ENCODE results near the gene FAAH. TPM values are rescaled to one million over a fixed set of nuclear protein-coding genes. Genes with fewer than 3 reads are reported as not detected.
"Not testable (repeated sequence)": the region's sequence is repeated elsewhere in the genome, so short reads cannot be mapped to it uniquely, and the experiment has no call there.

The FAAH gene
- total and polyA plus RNA-seq, 12 donors, result 12.0 to 162 (median 38.8) TPM

- intact Hi-C loops (cut with DNase I), result no loop called here
- Histone ChIP-seq H3K36me3 (replicated peaks in 1 of 2) (peaks cover 0 to 24% of the 10 kb centered on the region in 2 donors), H3K4me1 (replicated peaks in 1 of 2) (peaks cover 4 to 9% of the 10 kb centered on the region in 2 donors), H3K9me3 (replicated peaks in 1 of 3) (no peaks in the 10 kb centered on the region), H3K4me3 (no peak overlapping the region), H3K27me3 (no peaks in the 10 kb centered on the region), H3K27ac (no peak overlapping the region)
- WGBS, 4 donors, result 41 to 51% (median 48%) methylated on average over 3 of the region's 3 CpGs
- TF ChIP-seq CTCF (IDR thresholded peaks at IDR 0.05), result peak in 1 of 6 experiments; percentile 4
- TF ChIP-seq POLR2A (IDR thresholded peaks at IDR 0.05), result no peak
- no peak for DNase-seq
These were observed 27.0 kb upstream of the FAAH start for GRCh38 chr1:46367072-46367471.

GRCh38 chr1:46367701-46368100, 26.4 kb upstream of the FAAH start:
- peaks cover 0 to 19% of the 10 kb centered on the region in 2 donors for H3K36me3 ChIP-seq (replicated peaks in 1 of 2)
- H3K27ac ChIP-seq; H3K27me3 ChIP-seq; intact Hi-C loops (cut with DNase I); H3K9me3 ChIP-seq (replicated peaks in 1 of 3); H3K4me1 ChIP-seq (replicated peaks in 1 of 2); DNase-seq; H3K4me3 ChIP-seq: not testable (repeated sequence)
- WGBS, 4 donors, result 91 to 98% (median 95%) methylated on average over 8 of the region's 8 CpGs

- no peaks in the 10 kb centered on the region for H3K9me3 ChIP-seq (replicated peaks in 1 of 3)
- no peak for DNase-seq
- 92 to 97% (median 95%) methylated on average over 2 of the region's 2 CpGs for WGBS, 4 donors
- intact Hi-C loops (cut with DNase I), result no loop called here
- H3K4me1 ChIP-seq (replicated peaks in 1 of 2), result peaks cover 4 to 9% of the 10 kb centered on the region in 2 donors
- TF ChIP-seq POLR2A (IDR thresholded peaks at IDR 0.05), result no peak
- TF ChIP-seq CTCF (IDR thresholded peaks at IDR 0.05), result no peak
- peaks cover 0 to 9% of the 10 kb centered on the region in 2 donors for H3K36me3 ChIP-seq (replicated peaks in 1 of 2)
- no peak overlapping the region for H3K27ac ChIP-seq
- no peak overlapping the region for H3K4me3 ChIP-seq
- H3K27me3 ChIP-seq, result no peaks in the 10 kb centered on the region
These were observed 25.3 kb upstream of the FAAH start for GRCh38 chr1:46368791-46369190.

- Histone ChIP-seq H3K27me3 (no peaks in the 10 kb centered on the region), H3K9me3 (replicated peaks in 1 of 3) (no peaks in the 10 kb centered on the region), H3K4me1 (replicated peaks in 1 of 2) (peaks cover 4 to 9% of the 10 kb centered on the region in 2 donors), H3K27ac (no peak overlapping the region), H3K4me3 (no peak overlapping the region), H3K36me3 (replicated peaks in 1 of 2) (peaks cover 0 to 4% of the 10 kb centered on the region in 2 donors)
- 76 to 83% (median 80%) methylated on average over 4 of the region's 4 CpGs for WGBS, 4 donors
- intact Hi-C loops (cut with DNase I), result no loop called here
- DNase-seq, result no peak
- TF ChIP-seq CTCF (IDR thresholded peaks at IDR 0.05) (no peak), POLR2A (IDR thresholded peaks at IDR 0.05) (no peak)
These were observed 24.4 kb upstream of the FAAH start for GRCh38 chr1:46369542-46370213.

GRCh38 chr1:46370214-46370633, 23.9 kb upstream of the FAAH start:
- intact Hi-C loops (cut with DNase I), result no loop called here
- WGBS, 4 donors, result 77 to 87% (median 83%) methylated on average over 3 of the region's 3 CpGs
- Histone ChIP-seq H3K36me3 (replicated peaks in 1 of 2) (no peaks in the 10 kb centered on the region), H3K27ac (no peak overlapping the region), H3K4me1 (replicated peaks in 1 of 2) (peaks cover 4 to 9% of the 10 kb centered on the region in 2 donors), H3K4me3 (no peak overlapping the region), H3K27me3 (no peaks in the 10 kb centered on the region), H3K9me3 (replicated peaks in 1 of 3) (no peaks in the 10 kb centered on the region)
- TF ChIP-seq POLR2A (IDR thresholded peaks at IDR 0.05), result no peak
- no peak for DNase-seq
